ENCODE data around the gene PTPRN2. TPM values are rescaled to one million over a fixed set of nuclear protein-coding genes. Genes with fewer than 3 reads are reported as not detected.

Gene PTPRN2
- total RNA-seq, 1 experiment from 2014 or later, result 2.1 TPM

- TF ChIP-seq REST (IDR thresholded peaks at IDR 0.05; ENCODE audit: low read depth) (no peak), CBX3 (IDR thresholded peaks at IDR 0.05; ENCODE audit: low read depth) (no peak), JUND (IDR thresholded peaks at IDR 0.05) (no peak), SRF (IDR thresholded peaks at IDR 0.05; ENCODE audit: low read depth) (no peak), EZH2 (IDR thresholded peaks at IDR 0.05) (no peak), ZFX (IDR thresholded peaks at IDR 0.05) (no peak), FOSL1 (IDR thresholded peaks at IDR 0.05; ENCODE audit: low read depth) (no peak), EGR1 (IDR thresholded peaks at IDR 0.05; ENCODE audit: low read depth) (no peak)
Measured at GRCh38 chr7:158299607-158300006, 288.0 kb downstream of the PTPRN2 start (continued).

DNA sequence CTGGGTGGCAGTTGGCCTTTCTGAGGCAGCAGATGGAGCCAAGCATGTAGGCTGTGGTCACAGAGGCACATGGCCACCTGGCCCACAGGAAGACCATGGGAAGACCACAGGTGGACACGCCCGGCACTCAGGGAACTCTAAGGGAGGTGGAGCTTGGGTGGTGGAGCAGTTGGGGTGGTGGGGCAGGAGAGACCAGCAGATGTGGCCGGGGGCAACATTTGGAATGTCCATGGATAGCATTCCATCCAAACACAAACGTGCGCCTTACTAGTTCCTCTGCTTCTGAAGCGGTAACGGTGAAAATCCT, 290.9 kb downstream of the PTPRN2 start:
- no peaks in the 10 kb centered on the region for H3K9me2 ChIP-seq (ENCODE audit: insufficient read depth)
- DNase-seq (ENCODE audit: low read depth, low spot score) (no peak), ATAC-seq (no peak)
- CTCF ChIA-PET, result no interaction called here
- no TSS peak for BruUV-seq (replicated peaks)
- intact Hi-C loops (cut with micrococcal nuclease), result no loop called here
- RAD21 ChIA-PET (ENCODE audit: low non-redundant PET in 1 of 2, low total read pairs in 2 of 2, uncharacterized antibody in 2 of 2, unreplicated experiment in 2 of 2), result no interaction called here
- H4K20me1 ChIP-seq (ENCODE audit: insufficient read depth), result no peaks in the 10 kb centered on the region
- H3K9me3 ChIP-seq (ENCODE audit: control insufficient read depth in 1 of 2, insufficient read depth in 1 of 2, low read depth in 1 of 2, low read length in 2 of 2), result no peaks in the 10 kb centered on the region
- no peaks in the 10 kb centered on the region for H3K27me3 ChIP-seq (ENCODE audit: insufficient read depth, low read length)
- H3K4me3 ChIP-seq (replicated peaks in 1 of 2; ENCODE audit: low read depth in 1 of 2, low read length in 2 of 2), result no peak overlapping the region
- no peaks in the 10 kb centered on the region for H3K79me2 ChIP-seq (ENCODE audit: insufficient read depth, low read length)
- TF ChIP-seq ATF3 (IDR thresholded peaks at IDR 0.05), result no peak
- no peak for TF ChIP-seq ZNF274 (IDR thresholded peaks at IDR 0.05; ENCODE audit: low read depth, low read length)
- no peak for TF ChIP-seq EZH2phosphoT487 (IDR thresholded peaks at IDR 0.05; ENCODE audit: borderline replicate concordance)
- no peak for TF ChIP-seq SP1 (IDR thresholded peaks at IDR 0.05; ENCODE audit: low read depth)
- TF ChIP-seq CEBPB (IDR thresholded peaks at IDR 0.05; ENCODE audit: low read depth), result no peak
- no peak for TF ChIP-seq SRF (IDR thresholded peaks at IDR 0.05; ENCODE audit: low read depth)
- no peak for TF ChIP-seq TCF7L2 (IDR thresholded peaks at IDR 0.05; ENCODE audit: borderline replicate concordance, extremely low read depth, insufficient read depth, insufficient read length)
- H3K4me1 ChIP-seq (ENCODE audit: control insufficient read depth in 1 of 2, insufficient read depth in 2 of 2, low read length in 2 of 2), result no peaks in the 10 kb centered on the region
- POLR2A ChIA-PET, result no interaction called here
- no peak overlapping the region for H3K9ac ChIP-seq (ENCODE audit: low read length)
- H3K36me3 ChIP-seq (ENCODE audit: control insufficient read depth in 1 of 2, insufficient read depth in 2 of 2, low read length in 2 of 2), result no peaks in the 10 kb centered on the region
- H3K4me2 ChIP-seq (ENCODE audit: low read length), result no peak overlapping the region
- H3K27ac ChIP-seq (ENCODE audit: low read depth, low read length), result no peak overlapping the region
- no peak overlapping the region for H2AFZ ChIP-seq (ENCODE audit: low read depth, low read length, poor library complexity, severe bottlenecking)
